HepG2 (cell line): ENCODE data around the gene RCBTB1. TPM values are rescaled to one million over a fixed set of nuclear protein-coding genes. Genes with fewer than 3 reads are reported as not detected.

Experiments used
- FOXA1 ChIP-seq, 2 experiments: fragments of 450-650 bp in 1 of 2; sonication (generic) in 1 of 2; formaldehyde crosslinking in 1 of 2; IDR thresholded peaks; 2 replicates each; pipeline versions ENCODE4 v1.4.0 to v1.6.1; 2016 to 2020; ENCODE audit warnings: missing genetic modification reagents in 1 of 2
- GATAD1 ChIP-seq: IDR thresholded peaks from 2 replicates; pipeline ENCODE4 v1.6.1; 2016; ENCODE audit warnings: missing genetic modification reagents, missing compliant biosample characterization
- MBD4 ChIP-seq: IDR thresholded peaks from 2 replicates; pipeline ENCODE4 v1.6.1; 2012; ENCODE audit warnings: low read length, inconsistent platforms, borderline replicate concordance
- MLLT10 ChIP-seq: sonication (generic); formaldehyde crosslinking; IDR thresholded peaks from 2 replicates; pipeline ENCODE4 v1.4.0; 2020; ENCODE audit warnings: missing genetic modification reagents
- RORA ChIP-seq: sonication (generic); formaldehyde crosslinking; IDR thresholded peaks from 2 replicates; pipeline ENCODE4 v1.5.0; 2020; ENCODE audit warnings: mild to moderate bottlenecking, missing genetic modification reagents, moderate library complexity
- polyA plus RNA-seq, 8 experiments: library from polyadenylated mRNA; depleted of rRNA in 3 of 8; stranded (reverse) in 7 of 8; unstranded in 1 of 8; fragments of >200 nt; fragmentation: Illumina TruSeq in 4 of 8; extraction: Trizol in 4 of 8; gene quantifications; 2 replicates each; pipeline versions ENCODE4 v1.2.1 to v1.2.3, GENCODE V29; 2011 to 2016; ENCODE audit warnings: low read depth in 4 of 8, missing spikeins in 1 of 8, mixed read lengths in 1 of 8; ENCODE audit not compliant: insufficient read depth in 1 of 8
- total RNA-seq, 5 experiments: library from RNA; depleted of rRNA; stranded (reverse); fragments of >200 nt; fragmentation: Illumina TruSeq; extraction: Trizol; gene quantifications; 2 replicates each; pipeline ENCODE4 v1.2.3, GENCODE V29; 2016; ENCODE audit warnings: low read depth in 1 of 5
- TF ChIP-seq, protein P1 (sequence below): sonication (generic); formaldehyde crosslinking; conservative IDR thresholded peaks from 2 replicates; pipeline ENCODE4 v1.8.1; 2023; ENCODE audit warnings: missing genetic modification reagents
- TF ChIP-seq, protein P2 (sequence below): sonication (generic); formaldehyde crosslinking; IDR thresholded peaks from 2 replicates; pipeline ENCODE4 v1.4.0; 2020; ENCODE audit warnings: missing genetic modification reagents, borderline replicate concordance
- TF ChIP-seq, protein P3 (sequence below): sonication (generic); formaldehyde crosslinking; IDR thresholded peaks from 2 replicates; pipeline ENCODE4 v1.4.0; 2020; ENCODE audit warnings: missing genetic modification reagents, mild to moderate bottlenecking, borderline replicate concordance
- TF ChIP-seq, protein P4 (sequence below): IDR thresholded peaks from 2 replicates; pipeline ENCODE4 v1.6.1; 2016; ENCODE audit warnings: missing biosample characterization, missing genetic modification reagents, low read depth
- TF ChIP-seq, protein P5 (sequence below): sonication (generic); formaldehyde crosslinking; IDR thresholded peaks from 2 replicates; pipeline ENCODE4 v1.5.1; 2020; ENCODE audit warnings: mild to moderate bottlenecking, missing genetic modification reagents, moderate library complexity
- TF ChIP-seq, protein P6 (sequence below): sonication (generic); formaldehyde crosslinking; IDR thresholded peaks from 2 replicates; pipeline ENCODE4 v1.5.1; 2020; ENCODE audit warnings: missing genetic modification reagents, mild to moderate bottlenecking, borderline replicate concordance

The RCBTB1 gene
- total and polyA plus RNA-seq, 2 of the 13 experiments (the other 11 are each of a cell fraction or from before 2014, with no cell fraction given), result 13.4 to 21.6 TPM

DNA sequence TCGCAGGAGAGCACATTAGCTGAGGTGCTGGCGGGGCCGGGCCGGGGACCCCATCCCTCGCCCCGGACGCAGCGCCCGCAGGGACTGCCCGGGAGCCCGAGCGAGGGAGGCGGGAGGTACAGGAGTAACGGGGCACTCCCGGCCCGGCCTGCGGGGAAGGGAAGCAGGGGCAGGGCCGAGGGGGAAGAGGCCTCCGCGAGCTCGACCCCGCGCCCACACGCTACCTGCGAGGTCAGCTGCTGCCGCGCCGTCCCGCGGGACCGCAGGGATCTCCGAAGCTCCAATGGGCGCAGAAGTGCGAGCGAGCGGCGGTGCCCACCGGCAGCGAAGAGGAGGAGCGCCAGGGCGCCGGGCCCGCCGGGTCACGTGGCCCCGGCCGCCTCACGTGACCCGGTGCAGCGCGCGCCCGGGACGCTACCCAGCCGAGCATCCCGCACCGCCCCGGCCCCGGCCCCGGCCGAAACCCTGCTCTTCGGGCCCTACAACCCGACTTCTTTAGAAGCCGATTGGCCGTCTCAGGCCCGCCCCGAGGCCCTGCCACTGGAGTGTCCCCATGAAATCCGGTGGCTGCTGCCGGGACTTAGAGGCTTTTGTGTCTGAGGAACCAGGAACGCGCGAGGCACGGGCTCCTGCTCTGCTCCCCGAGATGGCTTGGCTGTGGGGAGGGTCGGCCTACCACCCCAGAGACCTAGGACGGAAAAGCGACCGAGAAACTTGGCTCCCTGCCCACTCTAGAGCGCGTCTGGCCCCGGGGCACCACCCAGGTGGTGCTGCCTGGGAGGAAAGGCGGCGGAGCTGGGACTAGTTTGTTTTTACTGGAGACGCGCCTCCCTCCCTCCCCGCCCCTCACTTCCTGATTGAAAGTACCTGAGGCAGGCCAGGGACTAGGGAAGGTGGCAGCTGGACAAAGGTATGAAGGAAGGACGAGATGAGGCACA, at the start of gene RCBTB1 (continued):
- TF ChIP-seq, protein P1, sequence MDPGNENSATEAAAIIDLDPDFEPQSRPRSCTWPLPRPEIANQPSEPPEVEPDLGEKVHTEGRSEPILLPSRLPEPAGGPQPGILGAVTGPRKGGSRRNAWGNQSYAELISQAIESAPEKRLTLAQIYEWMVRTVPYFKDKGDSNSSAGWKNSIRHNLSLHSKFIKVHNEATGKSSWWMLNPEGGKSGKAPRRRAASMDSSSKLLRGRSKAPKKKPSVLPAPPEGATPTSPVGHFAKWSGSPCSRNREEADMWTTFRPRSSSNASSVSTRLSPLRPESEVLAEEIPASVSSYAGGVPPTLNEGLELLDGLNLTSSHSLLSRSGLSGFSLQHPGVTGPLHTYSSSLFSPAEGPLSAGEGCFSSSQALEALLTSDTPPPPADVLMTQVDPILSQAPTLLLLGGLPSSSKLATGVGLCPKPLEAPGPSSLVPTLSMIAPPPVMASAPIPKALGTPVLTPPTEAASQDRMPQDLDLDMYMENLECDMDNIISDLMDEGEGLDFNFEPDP (CRISPR knock-in tag), result no peak
- no peak for TF ChIP-seq RORA
- TF ChIP-seq MBD4, result no peak
- TF ChIP-seq, protein P2, sequence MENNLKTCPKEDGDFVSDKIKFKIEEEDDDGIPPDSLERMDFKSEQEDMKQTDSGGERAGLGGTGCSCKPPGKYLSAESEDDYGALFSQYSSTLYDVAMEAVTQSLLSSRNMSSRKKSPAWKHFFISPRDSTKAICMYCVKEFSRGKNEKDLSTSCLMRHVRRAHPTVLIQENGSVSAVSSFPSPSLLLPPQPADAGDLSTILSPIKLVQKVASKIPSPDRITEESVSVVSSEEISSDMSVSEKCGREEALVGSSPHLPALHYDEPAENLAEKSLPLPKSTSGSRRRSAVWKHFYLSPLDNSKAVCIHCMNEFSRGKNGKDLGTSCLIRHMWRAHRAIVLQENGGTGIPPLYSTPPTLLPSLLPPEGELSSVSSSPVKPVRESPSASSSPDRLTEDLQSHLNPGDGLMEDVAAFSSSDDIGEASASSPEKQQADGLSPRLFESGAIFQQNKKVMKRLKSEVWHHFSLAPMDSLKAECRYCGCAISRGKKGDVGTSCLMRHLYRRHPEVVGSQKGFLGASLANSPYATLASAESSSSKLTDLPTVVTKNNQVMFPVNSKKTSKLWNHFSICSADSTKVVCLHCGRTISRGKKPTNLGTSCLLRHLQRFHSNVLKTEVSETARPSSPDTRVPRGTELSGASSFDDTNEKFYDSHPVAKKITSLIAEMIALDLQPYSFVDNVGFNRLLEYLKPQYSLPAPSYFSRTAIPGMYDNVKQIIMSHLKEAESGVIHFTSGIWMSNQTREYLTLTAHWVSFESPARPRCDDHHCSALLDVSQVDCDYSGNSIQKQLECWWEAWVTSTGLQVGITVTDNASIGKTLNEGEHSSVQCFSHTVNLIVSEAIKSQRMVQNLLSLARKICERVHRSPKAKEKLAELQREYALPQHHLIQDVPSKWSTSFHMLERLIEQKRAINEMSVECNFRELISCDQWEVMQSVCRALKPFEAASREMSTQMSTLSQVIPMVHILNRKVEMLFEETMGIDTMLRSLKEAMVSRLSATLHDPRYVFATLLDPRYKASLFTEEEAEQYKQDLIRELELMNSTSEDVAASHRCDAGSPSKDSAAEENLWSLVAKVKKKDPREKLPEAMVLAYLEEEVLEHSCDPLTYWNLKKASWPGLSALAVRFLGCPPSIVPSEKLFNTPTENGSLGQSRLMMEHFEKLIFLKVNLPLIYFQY (CRISPR knock-in tag), result no peak
- no peak for TF ChIP-seq MLLT10 (CRISPR knock-in tag)
- TF ChIP-seq, protein P3, sequence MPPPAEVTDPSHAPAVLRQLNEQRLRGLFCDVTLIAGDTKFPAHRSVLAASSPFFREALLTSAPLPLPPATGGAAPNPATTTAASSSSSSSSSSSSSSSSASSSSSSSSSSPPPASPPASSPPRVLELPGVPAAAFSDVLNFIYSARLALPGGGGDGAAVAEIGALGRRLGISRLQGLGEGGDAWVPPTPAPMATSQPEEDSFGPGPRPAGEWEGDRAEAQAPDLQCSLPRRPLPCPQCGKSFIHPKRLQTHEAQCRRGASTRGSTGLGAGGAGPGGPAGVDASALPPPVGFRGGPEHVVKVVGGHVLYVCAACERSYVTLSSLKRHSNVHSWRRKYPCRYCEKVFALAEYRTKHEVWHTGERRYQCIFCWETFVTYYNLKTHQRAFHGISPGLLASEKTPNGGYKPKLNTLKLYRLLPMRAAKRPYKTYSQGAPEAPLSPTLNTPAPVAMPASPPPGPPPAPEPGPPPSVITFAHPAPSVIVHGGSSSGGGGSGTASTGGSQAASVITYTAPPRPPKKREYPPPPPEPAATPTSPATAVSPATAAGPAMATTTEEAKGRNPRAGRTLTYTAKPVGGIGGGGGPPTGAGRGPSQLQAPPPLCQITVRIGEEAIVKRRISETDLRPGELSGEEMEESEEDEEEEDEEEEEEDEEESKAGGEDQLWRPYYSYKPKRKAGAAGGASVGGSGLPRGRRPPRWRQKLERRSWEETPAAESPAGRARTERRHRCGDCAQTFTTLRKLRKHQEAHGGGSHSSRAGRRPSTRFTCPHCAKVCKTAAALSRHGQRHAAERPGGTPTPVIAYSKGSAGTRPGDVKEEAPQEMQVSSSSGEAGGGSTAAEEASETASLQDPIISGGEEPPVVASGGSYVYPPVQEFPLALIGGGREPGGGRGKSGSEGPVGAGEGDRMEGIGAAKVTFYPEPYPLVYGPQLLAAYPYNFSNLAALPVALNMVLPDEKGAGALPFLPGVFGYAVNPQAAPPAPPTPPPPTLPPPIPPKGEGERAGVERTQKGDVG (CRISPR knock-in tag), result peak; percentile 76; the same call in 1 of the 2 replicates
- TF ChIP-seq, protein P4, sequence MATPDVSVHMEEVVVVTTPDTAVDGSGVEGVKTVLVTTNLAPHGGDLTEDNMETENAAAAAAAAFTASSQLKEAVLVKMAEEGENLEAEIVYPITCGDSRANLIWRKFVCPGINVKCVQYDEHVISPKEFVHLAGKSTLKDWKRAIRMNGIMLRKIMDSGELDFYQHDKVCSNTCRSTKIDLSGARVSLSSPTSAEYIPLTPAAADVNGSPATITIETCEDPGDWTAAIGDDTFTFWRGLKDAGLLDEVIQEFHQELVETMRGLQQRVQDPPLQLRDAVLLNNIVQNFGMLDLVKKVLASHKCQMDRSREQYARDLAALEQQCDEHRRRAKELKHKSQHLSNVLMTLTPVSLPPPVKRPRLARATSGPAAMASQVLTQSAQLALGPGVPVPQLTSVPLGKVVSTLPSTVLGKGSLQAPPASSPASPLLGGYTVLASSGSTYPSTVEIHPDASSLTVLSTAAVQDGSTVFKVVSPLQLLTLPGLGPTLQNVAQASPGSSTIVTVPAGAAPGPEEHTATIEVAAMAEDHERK (CRISPR knock-in tag), result no peak
- TF ChIP-seq FOXA1 (IDR thresholded peaks at IDR 0.05), result no peak
- no peak for TF ChIP-seq FOXA1 (CRISPR knock-in tag; IDR thresholded peaks at IDR 0.05)
- TF ChIP-seq, protein P5, sequence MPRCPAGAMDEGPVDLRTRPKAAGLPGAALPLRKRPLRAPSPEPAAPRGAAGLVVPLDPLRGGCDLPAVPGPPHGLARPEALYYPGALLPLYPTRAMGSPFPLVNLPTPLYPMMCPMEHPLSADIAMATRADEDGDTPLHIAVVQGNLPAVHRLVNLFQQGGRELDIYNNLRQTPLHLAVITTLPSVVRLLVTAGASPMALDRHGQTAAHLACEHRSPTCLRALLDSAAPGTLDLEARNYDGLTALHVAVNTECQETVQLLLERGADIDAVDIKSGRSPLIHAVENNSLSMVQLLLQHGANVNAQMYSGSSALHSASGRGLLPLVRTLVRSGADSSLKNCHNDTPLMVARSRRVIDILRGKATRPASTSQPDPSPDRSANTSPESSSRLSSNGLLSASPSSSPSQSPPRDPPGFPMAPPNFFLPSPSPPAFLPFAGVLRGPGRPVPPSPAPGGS, result peak; percentile 53; the same call in 1 of the 2 replicates
- TF ChIP-seq, protein P6, sequence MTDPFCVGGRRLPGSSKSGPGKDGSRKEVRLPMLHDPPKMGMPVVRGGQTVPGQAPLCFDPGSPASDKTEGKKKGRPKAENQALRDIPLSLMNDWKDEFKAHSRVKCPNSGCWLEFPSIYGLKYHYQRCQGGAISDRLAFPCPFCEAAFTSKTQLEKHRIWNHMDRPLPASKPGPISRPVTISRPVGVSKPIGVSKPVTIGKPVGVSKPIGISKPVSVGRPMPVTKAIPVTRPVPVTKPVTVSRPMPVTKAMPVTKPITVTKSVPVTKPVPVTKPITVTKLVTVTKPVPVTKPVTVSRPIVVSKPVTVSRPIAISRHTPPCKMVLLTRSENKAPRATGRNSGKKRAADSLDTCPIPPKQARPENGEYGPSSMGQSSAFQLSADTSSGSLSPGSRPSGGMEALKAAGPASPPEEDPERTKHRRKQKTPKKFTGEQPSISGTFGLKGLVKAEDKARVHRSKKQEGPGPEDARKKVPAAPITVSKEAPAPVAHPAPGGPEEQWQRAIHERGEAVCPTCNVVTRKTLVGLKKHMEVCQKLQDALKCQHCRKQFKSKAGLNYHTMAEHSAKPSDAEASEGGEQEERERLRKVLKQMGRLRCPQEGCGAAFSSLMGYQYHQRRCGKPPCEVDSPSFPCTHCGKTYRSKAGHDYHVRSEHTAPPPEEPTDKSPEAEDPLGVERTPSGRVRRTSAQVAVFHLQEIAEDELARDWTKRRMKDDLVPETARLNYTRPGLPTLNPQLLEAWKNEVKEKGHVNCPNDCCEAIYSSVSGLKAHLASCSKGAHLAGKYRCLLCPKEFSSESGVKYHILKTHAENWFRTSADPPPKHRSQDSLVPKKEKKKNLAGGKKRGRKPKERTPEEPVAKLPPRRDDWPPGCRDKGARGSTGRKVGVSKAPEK, result 0 out of 2 replicates have a peak, but pooled peaks have one; percentile 57
- peak; percentile 80 for TF ChIP-seq GATAD1 (CRISPR knock-in tag)
